BJ (cell line): ENCODE results near the gene POC5. TPM values are rescaled to one million over a fixed set of nuclear protein-coding genes. Genes with fewer than 3 reads are reported as not detected.
"Not testable (repeated sequence)": the region's sequence is repeated elsewhere in the genome, so short reads cannot be mapped to it uniquely, and the experiment has no call there.

Experiments
- CTCF ChIA-PET: fragments of 350-600 bp; formaldehyde crosslinking; extraction: SDS; loops from one replicate; lab custom pipeline; 2021; ENCODE audit warnings: antibody characterized with exemption, inconsistent platforms; lab: Yijun Ruan, JAX
- POLR2A ChIA-PET: fragments of 300-600 bp; sonication (Branson Sonifier 250); formaldehyde crosslinking; extraction: SDS; loops from one replicate; lab custom pipeline; 2021; ENCODE audit warnings: antibody characterized with exemption; lab: Charles Lee
- DNase-seq: peaks from one replicate; pipeline ENCODE4 v3.0.0-alpha.2; 2011; ENCODE audit warnings: low read depth
- H3K27me3 ChIP-seq: 2 replicates; pipeline ENCODE4 v1.6.0; 2011; ENCODE audit warnings: low read length; ENCODE audit not compliant: control insufficient read depth, insufficient read depth
- H3K36me3 ChIP-seq: 2 replicates; pipeline ENCODE4 v1.5.1; 2011; ENCODE audit warnings: low read length; ENCODE audit not compliant: control insufficient read depth, insufficient read depth
- H3K4me3 ChIP-seq: 2 replicates; pipeline ENCODE4 v1.5.1; 2011; ENCODE audit warnings: low read depth, mild to moderate bottlenecking, control low read depth, low read length
- CTCF ChIP-seq: IDR thresholded peaks from 2 replicates; pipeline ENCODE4 v1.5.1; 2011; ENCODE audit warnings: low read depth, mild to moderate bottlenecking, control low read depth, inconsistent platforms, low read length, moderate library complexity; ENCODE audit not compliant: insufficient read depth
- polyA plus RNA-seq: library from polyadenylated mRNA; depleted of rRNA; stranded (reverse); fragments of >200 nt; gene quantifications from 2 replicates; pipeline ENCODE4 v1.2.3, GENCODE V29; 2011

The POC5 gene
- polyA plus RNA-seq, 1 experiment = 8.4 TPM

GRCh38 chr5:75706775-75707174, 10.5 kb downstream of the POC5 start:
- POLR2A ChIA-PET = no interaction called here
- H3K27me3 ChIP-seq = no peaks in the 10 kb centered on the region
- H3K4me3 ChIP-seq = no peak overlapping the region
- DNase-seq = no peak
- no peak for TF ChIP-seq CTCF
- H3K36me3 ChIP-seq = no peaks in the 10 kb centered on the region
- CTCF ChIA-PET = interaction anchor here (2.2 kb wide), 1 partner anchor 11 kb away, joined by 5 read pairs; the partner anchor contains the start of gene POC5

- H3K4me3 ChIP-seq = no peak overlapping the region
- POLR2A ChIA-PET = no interaction called here
- H3K27me3 ChIP-seq = no peaks in the 10 kb centered on the region
- CTCF ChIA-PET = interaction anchor here (2.2 kb wide), 1 partner anchor 11 kb away, joined by 5 read pairs; the partner anchor contains the start of gene POC5
- no peaks in the 10 kb centered on the region for H3K36me3 ChIP-seq
- no peak for DNase-seq
- no peak for TF ChIP-seq CTCF
Measured at GRCh38 chr5:75706016-75706415, 11.2 kb downstream of the POC5 start.

- CTCF ChIA-PET = interaction anchor here (0.6 kb wide), 1 partner anchor 37 kb away, joined by 3 read pairs; no protein-coding TSS in a partner anchor
Measured at GRCh38 chr5:75701856-75702255, 15.4 kb downstream of the POC5 start.

GRCh38 chr5:75695472-75696351, 21.5 kb downstream of the POC5 start:
- DNase-seq, CTCF ChIA-PET, H3K36me3 ChIP-seq, H3K4me3 ChIP-seq, POLR2A ChIA-PET, H3K27me3 ChIP-seq: not testable (repeated sequence)

More at GRCh38 chr5:75701856-75702255, 15.4 kb downstream of the POC5 start:
- Histone ChIP-seq H3K4me3 (no peak overlapping the region), H3K36me3 (no peaks in the 10 kb centered on the region), H3K27me3 (no peaks in the 10 kb centered on the region)
- no peak for TF ChIP-seq CTCF
- DNase-seq = no peak
- POLR2A ChIA-PET = no interaction called here

DNA sequence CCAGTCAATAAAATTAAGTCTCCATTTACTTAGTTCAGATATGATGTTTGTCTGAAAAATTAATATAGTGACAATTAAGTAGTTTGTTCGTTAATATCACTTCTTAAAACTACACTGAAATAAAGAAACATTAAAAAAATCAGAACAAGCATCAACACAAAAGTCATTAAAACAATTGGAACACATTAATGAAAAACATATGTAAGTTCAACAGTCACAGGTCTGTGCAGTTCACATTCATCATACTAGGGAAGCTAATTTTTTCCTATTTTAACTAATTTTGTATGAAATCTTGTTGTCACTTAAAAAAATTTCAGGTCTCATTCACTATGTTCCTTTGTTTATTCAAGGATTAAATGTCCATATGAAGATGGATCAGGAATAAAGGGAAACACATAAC, 22.5 kb downstream of the POC5 start:
- no peaks in the 10 kb centered on the region for H3K36me3 ChIP-seq
- H3K4me3 ChIP-seq = no peak overlapping the region
- H3K27me3 ChIP-seq = no peaks in the 10 kb centered on the region
- POLR2A ChIA-PET = interaction anchor here (0.6 kb wide), 1 partner anchor 22 kb away, joined by 3 read pairs; no protein-coding TSS in a partner anchor
- TF ChIP-seq CTCF = no peak
- CTCF ChIA-PET = no interaction called here
- no peak for DNase-seq
